Stimulated activated CD4-positive, alpha-beta T cell treated with anti-CD3 and anti-CD28 coated beads, TNF-alpha, amount 100 ng/mL, for 48 hours (primary cell): ENCODE results near the gene BAG5.

ENCODE experiments used
- DNase-seq, 3 donors: peaks; one replicate each; pipeline ENCODE4 v3.0.0-alpha.2; 2020; ENCODE audit warnings: low read depth in 3 of 3

Gene BAG5

DNA sequence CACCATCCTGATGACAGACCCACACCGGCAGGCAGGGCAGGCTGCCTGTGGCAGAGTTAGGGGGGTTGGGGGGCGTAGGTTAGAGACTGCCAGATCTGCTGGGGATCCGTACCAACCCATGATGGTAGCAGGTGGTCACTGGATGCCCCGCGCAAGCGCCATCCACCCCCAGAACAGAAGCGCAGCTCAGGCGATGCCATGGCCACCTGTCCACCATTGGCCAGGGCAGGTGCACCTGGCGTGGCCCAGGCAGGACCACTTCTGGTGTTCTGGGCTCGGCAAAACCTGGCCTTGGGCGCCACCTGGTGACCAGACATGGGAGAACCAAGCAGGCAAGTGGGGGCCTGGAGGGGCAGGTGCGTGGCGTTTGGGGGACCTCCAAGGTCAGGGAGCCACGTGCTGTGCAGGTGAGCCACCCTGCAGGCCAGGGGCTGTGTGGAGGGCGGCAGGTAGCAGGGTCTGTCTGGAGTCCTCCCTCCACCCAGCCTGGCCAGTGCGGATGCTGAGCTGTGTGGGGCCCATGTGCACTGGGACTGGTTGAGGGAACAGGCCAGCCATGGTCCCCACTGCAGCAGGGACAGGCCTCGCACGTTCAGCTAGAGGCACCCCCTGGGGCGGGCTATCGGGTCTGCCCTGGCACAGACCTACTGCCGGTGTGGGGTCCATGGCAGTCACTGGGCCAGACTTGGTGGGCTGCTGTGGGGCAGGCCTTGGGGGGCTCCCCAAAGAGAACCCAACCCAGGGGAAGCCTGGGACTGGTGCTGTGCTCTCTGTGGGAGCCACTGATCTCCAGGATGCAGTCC is 15.6 kb downstream of the BAG5 start:
- peak; percentile 53 to 61 (median 56) for DNase-seq

GRCh38 chr14:103545915-103546651 is 16.4 kb downstream of the BAG5 start:
- DNase-seq, result no peak

DNA sequence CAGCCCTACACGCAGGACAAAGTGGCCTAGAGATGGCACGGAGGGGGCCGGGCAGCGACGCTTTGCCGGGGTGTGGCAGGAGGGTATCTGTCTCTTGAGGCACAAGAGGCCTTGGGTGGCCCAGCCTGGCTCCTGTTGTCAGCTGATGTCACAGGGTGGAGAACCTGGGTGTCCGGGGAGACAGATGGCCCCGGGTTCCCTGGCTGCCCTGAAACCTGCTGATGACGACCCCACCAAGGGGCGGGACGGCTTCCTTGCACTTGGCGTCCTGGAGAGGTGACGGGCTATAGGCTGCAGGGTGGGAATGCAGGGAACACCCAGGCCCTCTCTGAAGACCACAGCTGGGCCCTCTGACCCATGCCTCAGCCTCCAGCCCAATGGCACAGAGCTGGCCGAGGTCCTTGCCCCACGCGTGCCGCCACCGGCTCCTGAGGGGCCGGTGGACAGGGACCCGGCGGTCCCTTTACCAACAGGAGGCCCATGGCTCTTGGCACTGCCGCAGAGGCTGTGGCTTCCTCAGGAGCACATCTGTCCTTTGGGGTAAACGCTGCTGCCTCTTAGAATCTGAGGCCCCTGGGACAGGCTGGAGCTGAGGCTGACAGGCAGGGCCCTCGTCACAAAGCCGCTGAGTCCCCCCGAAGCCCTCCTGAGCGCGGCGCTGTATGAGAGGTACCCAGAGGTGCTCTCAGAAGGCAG is 17.1 kb downstream of the BAG5 start:
- no peak for DNase-seq

DNA sequence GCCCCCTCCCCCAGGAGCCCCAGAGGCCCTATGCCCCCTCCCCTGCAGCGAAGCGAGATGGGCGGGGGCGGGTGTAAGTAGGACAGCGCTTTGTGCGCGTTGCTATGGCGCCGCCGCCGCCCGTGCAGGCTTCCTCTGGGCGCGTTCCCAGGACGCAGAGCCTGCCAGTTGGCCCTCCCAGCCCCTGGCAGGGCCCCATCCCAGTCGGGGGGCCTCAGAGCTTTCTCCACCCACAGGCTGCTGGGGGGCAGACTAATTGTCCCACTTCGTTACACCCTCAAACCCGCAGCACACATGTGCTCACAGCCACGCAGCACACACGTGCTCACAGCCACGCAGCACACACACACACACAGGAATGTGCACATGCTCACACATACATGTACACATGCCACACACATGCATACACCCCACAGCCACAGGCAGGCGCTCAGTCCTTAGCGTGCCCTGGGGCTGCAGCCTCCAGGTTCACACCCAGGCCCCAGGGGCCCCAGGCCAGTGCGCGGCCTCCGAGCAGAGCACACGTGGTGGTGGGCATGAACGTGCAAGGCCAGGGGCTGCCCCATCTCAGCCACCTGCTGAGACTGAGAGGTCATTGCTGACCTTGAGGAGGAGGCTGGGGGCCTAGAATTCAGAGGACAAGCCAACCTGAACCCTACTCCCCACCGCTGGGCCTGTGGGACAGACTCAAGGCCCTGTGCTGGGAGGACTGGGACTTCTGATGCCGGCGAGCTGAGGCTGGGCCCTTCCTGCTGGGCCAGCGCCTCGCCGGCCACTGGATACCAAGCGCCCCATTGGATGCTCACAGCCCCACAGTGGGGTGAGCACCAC is 17.9 kb downstream of the BAG5 start:
- DNase-seq, result no peak

GRCh38 chr14:103543721-103544387 is 18.6 kb downstream of the BAG5 start:
- no peak for DNase-seq

GRCh38 chr14:103543140-103543539 is 19.3 kb downstream of the BAG5 start:
- no peak for DNase-seq

- no peak for DNase-seq
These were observed 19.8 kb downstream of the BAG5 start for GRCh38 chr14:103542605-103543088.

DNA sequence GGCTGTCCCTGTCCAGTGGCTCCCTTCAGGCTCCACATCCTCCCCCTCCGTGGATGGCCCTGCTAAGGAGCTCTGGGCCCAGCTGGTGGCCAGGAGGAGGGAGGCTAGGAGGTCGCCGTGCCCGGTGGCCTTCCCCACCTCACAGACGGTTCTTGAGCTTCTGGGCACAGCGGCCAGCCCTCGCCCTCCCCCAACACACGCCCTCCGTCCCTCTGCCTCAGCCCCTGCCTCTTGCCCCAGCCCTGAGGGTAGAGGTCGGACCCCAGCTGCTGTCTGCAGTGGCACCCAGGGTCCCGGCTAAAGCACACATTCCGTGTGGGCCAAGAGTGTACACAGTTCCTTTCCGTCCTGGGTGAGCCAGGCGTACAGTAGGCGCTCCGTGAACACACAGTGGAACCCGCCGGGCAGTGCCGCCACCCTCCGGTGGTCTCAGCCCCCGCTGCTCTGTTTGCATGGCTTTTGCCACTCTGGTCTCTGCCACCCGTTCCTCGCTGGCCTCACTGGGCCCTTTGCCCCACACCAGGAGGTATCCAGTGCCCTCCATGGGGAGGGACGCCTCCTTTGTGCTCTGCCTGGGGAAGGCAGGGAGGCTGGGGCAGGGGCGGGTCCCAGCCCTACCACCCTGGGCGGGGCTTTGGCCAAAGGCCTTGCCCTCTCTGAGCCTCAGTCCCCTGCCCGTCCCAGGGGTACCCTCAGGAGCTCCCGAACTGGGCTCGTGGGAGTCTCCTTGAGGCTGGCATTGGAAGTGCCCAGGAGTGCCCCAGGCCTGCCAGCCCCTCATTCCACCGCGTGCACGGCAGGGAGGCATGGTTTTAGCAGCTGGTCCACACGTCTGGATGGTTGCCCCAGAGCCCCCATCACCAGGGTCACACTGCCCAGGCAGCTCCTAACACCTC is 20.5 kb downstream of the BAG5 start:
- DNase-seq, result no peak

DNA sequence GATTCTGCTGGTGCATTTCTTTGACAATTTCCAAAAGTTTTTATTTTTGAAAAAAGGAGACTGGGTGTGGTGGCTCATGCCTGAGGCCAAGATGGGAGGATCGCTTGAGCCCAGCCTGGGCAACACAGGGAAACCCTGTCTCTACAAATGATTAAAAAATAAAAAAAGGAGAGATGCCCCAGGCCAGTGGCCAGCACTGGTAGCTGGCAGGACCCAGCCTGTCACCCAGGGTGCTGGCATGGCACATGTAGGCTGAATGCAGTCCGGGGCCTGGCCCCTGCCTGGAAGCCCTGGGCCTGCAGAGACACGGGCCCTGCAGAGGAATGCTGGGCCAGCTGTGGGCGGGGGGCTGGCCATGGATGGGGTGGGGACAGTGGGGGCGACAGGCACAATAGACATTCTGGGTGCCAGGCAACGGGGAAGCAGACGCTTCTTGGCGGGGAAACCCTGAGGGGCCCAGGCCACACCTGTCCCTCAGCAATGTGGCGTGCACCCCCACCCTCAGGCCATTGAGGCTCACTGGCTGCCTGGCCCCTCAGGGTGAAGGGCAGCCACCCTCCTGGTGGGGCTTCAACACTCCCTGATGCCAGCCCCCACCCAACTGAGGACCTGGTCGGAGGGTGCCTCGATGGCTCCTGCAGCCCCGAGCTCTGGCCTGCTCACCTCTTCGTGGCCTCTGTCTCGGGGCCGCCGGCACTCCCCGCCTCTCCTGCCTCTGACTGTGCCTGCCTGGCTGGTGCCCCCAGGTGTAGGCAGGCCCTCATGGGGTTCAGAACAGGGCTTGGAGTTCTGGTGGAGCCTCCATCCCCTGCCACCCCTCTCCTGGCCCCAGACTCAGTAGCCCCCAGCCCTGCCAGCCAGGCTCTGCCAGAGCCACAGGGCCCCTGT is 21.4 kb downstream of the BAG5 start:
- DNase-seq, result no peak

DNA sequence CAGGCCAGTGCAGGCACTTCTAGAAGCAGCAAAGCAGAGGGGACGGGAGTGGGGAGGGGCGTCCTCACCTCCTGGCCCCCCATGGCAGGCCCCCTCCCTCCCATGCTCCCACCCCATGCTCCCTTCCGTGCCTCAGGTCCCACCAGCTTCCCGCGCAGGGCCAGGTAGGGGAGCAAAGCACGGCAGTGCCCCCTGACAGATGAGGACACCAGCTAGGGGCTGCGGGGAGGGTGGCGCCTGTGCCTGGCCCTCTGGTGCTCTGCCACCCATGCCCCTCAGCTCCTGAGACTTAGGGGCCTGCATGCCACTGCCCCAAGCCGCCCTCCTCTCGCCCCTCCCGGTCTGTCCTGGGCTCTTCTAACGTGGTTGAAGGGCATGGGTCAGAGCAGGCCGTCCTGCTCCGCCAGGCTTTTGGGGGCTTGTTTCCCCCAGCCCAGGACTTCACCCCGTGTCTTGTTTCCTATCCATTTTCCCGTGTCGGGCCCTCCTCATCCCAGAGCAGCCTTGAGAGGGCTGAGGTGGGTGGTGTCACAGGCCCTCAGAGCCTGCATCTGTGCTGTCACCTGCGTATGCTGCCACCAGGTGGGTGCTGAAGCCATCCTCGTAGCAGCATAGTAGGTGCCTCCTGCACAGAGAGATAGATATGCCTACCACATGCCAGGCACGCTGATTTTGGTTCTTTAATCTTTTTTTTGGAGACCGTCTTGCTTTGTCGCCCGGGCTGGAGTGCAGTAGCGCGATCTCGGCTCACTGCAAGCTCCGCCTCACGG is 23.2 kb downstream of the BAG5 start:
- DNase-seq, result no peak

DNA sequence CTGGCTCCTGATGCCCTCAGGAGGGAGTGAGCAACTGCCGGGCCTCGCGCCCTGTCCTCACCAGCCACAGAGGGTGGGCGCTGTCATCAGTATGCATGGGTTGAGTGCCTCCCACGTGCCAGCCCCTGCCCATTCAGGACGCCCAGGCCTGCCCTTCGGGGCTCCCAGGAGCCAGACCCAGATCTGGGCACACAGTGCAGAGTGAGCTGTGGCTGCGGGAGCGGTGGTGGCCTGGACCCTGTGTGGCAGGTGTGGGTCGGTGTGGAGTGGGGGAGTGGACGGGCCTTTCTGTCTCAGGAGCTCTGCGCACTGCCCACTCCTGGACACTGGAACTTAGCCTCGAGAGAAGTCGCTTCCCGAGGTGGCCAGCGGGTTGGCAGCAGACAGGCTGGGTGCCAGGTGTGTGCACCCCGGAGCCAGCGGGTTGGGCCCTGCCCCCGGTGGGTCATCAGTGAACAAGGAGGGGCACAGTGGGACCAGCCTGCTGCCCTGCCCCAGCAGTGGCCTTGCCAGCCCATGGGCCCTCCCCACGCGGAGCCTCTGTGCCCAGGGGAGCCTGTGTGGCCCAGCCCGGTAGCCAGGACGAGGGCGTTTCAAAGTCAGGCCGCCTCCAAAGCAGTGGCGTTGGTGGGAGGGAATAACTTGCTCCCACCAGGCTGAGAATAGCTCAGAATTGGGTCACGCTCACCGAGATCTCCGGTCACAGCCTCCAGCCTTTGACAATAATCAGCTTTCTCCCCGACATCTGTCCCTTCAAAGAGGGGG is 24.0 kb downstream of the BAG5 start:
- DNase-seq, result no peak

- DNase-seq, result no peak
These were observed 25.1 kb downstream of the BAG5 start for GRCh38 chr14:103537175-103537990.

DNA sequence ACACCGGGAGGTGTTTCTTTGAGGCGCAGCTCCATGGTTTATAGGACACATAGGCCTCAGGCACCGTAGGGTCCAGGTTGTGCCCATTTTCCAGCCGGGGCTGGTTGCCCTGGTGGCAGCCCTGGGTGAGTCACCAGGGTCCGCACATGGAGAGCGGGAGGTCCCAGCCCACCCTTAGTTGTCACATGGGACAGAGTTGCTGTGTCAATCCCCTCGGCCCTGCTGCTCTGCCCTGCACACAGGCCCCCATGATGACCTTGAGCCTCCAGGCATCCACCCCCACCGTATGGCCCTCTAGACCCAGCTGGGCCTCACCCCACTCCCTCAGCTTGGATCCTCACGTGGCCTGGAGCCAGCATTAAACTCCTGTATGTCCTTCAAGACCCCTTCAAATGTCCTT is 25.8 kb downstream of the BAG5 start:
- no peak for DNase-seq

DNA sequence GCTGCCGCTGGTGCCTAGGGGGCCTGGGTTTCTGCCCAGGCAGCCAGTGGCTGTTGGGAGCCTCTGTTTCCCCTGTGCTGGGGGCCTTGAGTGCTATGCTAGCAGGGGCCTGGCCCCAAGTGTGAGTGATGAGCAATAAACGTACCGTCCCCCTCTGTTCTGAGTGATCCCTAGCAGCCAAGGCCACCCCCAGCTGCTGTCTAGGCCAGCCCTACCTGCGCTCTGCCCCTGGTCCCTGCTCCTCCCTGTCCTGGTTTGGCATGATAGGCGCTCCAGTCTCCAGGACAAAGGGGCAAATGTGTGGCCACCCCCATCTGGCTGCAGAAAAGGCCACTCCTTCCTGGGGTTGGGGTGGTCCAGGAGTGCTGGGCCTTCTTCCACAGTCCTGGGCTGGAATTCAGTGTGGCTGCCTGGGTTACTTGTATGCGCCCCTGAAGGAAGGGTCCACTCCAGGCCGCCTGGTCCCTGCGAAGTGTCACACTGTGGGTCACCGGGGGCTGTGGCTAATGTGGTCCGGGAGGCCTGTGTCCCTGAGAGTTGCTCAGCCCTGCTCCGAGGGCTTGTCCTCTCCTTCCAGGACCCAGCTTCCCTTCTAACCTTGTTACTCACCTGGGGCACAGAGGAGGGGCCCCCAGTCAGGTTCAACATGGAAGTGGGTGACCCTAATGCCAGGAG is 26.4 kb downstream of the BAG5 start:
- DNase-seq, result no peak

GRCh38 chr14:103535081-103535890 is 27.2 kb downstream of the BAG5 start:
- no peak for DNase-seq
